Vagina (tissue), 2 donors: Measurements from ENCODE around the gene PPP2R3B.

Experiments
- POLR2A ChIP-seq, 2 donors: fragments of 450-650 bp; IDR thresholded peaks; one replicate each; pipeline ENCODE4 v1.6.1; 2017; ENCODE audit warnings: antibody characterized with exemption in 2 of 2, mild to moderate bottlenecking in 2 of 2, moderate library complexity in 2 of 2
- POLR2AphosphoS5 ChIP-seq, 2 donors: sonication (generic); formaldehyde crosslinking; IDR thresholded peaks; one replicate each; pipeline ENCODE4 v1.9.0; 2017; ENCODE audit warnings: antibody characterized with exemption in 2 of 2, mild to moderate bottlenecking in 2 of 2, low read depth in 1 of 2; ENCODE audit not compliant: insufficient read depth in 1 of 2
- TF ChIP-seq, protein P1 (sequence below), 3 experiments: fragments of 450-650 bp in 2 of 3; fragments of 200-600 bp in 1 of 3; sonication (generic) in 1 of 3; IDR thresholded peaks; one replicate each; pipeline ENCODE4 v1.5.1; 2017 to 2019; ENCODE audit warnings: antibody characterized with exemption in 3 of 3, mild to moderate bottlenecking in 2 of 3, moderate library complexity in 2 of 3

DNA sequence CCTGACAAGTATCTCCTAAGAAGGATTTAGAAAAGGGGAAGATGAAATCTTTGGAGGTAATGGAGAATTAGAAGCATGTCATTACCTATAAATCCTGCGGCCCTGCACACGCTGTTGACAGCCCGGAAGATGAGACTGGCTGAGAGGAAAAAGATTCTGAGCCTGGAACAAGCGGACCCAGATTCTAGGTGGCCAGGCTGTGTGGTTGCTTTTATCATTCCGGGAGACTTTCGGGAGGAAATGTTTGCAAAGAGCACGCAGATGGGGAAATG is 5.8 kb upstream of the PPP2R3B start:
- TF ChIP-seq, protein P1, sequence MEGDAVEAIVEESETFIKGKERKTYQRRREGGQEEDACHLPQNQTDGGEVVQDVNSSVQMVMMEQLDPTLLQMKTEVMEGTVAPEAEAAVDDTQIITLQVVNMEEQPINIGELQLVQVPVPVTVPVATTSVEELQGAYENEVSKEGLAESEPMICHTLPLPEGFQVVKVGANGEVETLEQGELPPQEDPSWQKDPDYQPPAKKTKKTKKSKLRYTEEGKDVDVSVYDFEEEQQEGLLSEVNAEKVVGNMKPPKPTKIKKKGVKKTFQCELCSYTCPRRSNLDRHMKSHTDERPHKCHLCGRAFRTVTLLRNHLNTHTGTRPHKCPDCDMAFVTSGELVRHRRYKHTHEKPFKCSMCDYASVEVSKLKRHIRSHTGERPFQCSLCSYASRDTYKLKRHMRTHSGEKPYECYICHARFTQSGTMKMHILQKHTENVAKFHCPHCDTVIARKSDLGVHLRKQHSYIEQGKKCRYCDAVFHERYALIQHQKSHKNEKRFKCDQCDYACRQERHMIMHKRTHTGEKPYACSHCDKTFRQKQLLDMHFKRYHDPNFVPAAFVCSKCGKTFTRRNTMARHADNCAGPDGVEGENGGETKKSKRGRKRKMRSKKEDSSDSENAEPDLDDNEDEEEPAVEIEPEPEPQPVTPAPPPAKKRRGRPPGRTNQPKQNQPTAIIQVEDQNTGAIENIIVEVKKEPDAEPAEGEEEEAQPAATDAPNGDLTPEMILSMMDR (IDR thresholded peaks at IDR 0.05) = no peak
- TF ChIP-seq POLR2A (IDR thresholded peaks at IDR 0.05) (no peak), POLR2AphosphoS5 (IDR thresholded peaks at IDR 0.05; ENCODE audit: insufficient read depth in 1 of 2, low read depth in 1 of 2) (no peak)
